Activated CD4-positive, alpha-beta T cell treated with anti-CD3 and anti-CD28 coated beads, Interleukin-2, amount 50 U/mL, for 24 hours (primary cell): ENCODE data around the gene TUSC2.

Experiments
- DNase-seq, 2 donors: peaks; one replicate each; pipeline ENCODE4 v3.0.0-alpha.2; 2020; ENCODE audit warnings: low read depth in 1 of 2, low spot score in 1 of 2

TUSC2 gene

GRCh38 chr3:50327943-50328691 lies at the start of gene TUSC2:
Gene TUSC2 (minus strand): TSS chr3:50328223. CDS start chr3:50328099, 124 bp downstream.
- DNase-seq: peak; percentile 84 to 94

GRCh38 chr3:50375258-50375931 lies 47.4 kb upstream of the TUSC2 start:
- DNase-seq: no peak

- DNase-seq: no peak
Measured at GRCh38 chr3:50374363-50375257, 46.6 kb upstream of the TUSC2 start.

- DNase-seq: no peak
Measured at GRCh38 chr3:50373146-50374051, 45.4 kb upstream of the TUSC2 start.

- DNase-seq: no peak
Measured at GRCh38 chr3:50372349-50372748, 44.3 kb upstream of the TUSC2 start.

- no peak for DNase-seq
Measured at GRCh38 chr3:50371133-50371685, 43.2 kb upstream of the TUSC2 start.

- no peak for DNase-seq
Measured at GRCh38 chr3:50370594-50370993, 42.6 kb upstream of the TUSC2 start.

GRCh38 chr3:50369012-50369670 lies 41.1 kb upstream of the TUSC2 start:
- no peak for DNase-seq

GRCh38 chr3:50365842-50366220 lies 37.8 kb upstream of the TUSC2 start:
- no peak for DNase-seq

- peak; percentile 80 to 91 for DNase-seq
Measured at GRCh38 chr3:50365080-50365841, 37.2 kb upstream of the TUSC2 start.

- no peak for DNase-seq
Measured at GRCh38 chr3:50364573-50365079, 36.6 kb upstream of the TUSC2 start.

- DNase-seq: no peak
Measured at GRCh38 chr3:50359760-50360110, 31.7 kb upstream of the TUSC2 start.

- peak; percentile 81 to 96 for DNase-seq
Measured at GRCh38 chr3:50358911-50359759, 31.1 kb upstream of the TUSC2 start, which contains the start of gene TMEM115. Gene TMEM115 (minus strand): TSS chr3:50359521. CDS start chr3:50359063, 458 bp downstream.

- DNase-seq: no peak
Measured at GRCh38 chr3:50358355-50358910, 30.4 kb upstream of the TUSC2 start.

- no peak for DNase-seq
Measured at GRCh38 chr3:50357481-50357880, 29.5 kb upstream of the TUSC2 start.

GRCh38 chr3:50356553-50356952 lies 28.5 kb upstream of the TUSC2 start:
- no peak for DNase-seq

GRCh38 chr3:50355829-50356552 lies 28.0 kb upstream of the TUSC2 start:
- no peak for DNase-seq
